TTC549 (cell line): ENCODE data around the gene MPEG1.

Experiments used
- FAIRE-seq: peaks from 2 replicates; lab custom pipeline; 2012; peaks lifted over from hg19 to GRCh38; lab: Jason Lieb, UNC

MPEG1 gene

DNA sequence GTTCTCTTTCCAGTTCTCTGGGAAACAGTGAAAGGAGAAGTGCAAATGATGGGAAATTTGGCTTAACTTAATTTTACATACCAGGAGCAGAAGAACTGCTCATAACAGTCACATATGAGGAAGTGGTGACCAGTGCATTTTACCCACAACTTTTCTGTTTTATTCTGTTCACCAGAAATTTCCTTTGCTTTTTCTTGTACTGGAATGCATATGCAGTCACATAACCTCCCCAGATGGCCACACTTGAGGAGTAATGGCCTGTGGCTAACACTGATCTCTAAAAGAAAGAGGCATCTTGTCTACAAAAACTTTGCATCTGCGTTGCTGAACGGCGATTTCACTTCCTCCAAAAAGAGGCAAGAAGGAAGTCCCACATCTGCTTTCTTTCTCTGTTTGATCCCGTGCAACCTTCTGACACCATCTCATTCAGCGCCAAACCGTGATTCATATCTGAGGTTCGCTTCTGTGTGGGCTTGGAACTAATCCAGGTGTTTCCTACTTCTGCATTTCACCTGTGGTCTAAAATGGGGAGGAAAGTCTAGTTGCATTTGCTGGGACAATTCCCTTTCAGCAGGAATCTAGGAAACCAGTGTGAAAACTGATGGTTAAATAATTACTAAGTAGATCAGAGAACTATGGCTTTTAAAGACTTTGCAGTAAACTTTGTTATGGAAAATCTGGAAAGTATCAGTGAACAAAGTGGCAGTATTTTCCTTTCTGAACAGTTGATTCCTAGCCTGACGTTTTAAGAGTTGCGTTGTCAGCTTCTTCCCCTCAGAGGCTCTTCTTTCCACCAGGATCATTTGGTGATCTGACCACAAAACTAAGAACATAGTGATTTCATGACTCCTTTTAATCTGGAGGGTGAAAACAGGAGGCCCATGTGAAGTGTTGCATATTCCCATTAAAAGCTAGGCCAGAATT lies 4.2 kb upstream of the MPEG1 start:
- no peak for FAIRE-seq

DNA sequence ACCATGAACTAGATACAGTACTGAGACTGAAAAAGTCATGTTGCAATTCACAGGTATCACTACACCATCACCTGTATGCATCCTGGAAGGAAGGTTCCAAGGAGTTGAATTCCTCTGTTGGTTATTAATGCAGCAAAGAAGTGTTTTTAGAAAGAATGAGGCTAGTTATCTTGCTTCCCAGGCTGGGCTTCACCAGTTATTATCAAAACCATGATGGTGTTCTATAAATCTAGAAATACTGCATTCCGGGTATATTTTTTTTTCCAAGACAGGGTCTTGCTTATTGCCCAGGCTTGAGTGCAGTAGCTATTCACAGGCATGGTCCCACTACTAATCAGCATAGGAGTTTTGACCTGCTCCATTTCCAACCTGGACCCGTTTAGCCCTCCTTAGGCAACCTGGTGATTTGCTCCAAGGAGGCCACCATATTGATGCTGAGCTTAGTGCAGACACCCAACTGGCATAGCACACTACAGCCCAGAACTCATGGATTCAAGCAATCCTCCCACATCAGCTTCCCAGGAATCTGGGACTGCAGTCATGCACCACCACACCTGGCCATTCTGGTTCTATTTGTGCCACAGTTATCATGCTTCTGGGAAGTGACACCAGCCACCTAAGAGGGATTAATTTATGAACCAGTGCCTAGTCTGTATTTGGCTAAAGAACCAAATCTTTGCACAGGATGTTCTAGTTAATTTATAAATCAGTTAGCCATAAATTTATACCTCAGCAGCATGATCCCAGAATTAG lies 1.6 kb upstream of the MPEG1 start:
- no peak for FAIRE-seq

DNA sequence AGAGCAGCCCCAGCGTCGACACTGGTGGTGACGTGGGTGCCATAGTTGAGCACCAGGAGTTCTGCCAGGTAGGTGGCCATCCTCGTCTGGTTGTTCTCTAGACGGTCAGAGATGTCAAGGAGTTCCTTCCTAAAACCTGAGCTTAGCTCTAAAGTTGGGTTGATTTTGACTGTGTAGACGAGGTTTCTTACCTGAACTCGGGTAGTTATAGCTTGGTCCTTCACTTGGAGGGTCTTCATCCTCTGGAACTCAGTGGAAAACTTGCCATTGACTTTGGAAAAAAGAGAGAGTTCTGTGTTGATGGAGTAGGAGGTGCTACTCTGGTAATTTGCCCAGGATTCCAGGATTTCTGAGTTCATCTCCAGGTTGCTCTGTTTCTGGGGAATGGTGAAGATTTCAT lies 505 bp downstream of the MPEG1 start:
- FAIRE-seq: no peak

DNA sequence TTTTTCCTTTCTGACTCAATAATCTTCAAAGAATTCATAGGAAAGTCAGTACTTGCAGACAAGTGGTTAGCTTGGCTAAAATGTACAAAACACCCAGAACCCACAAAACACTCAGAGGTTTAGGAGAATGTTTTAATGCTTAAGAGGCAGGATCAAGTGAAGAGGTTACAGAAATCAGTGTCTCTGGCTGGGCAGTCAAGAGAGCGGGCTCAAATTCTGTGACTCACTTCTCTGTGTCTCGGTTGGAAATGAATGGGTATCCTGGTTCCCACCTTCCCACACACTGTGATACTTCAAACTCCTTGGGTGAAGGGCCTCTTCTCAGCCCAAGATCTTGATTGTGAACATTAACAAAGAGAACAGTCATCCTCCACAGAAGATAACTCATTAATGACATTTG lies 3.8 kb downstream of the MPEG1 start:
- no peak for FAIRE-seq

GRCh38 chr11:59207988-59208451 lies 4.7 kb downstream of the MPEG1 start:
- FAIRE-seq: no peak

DNA sequence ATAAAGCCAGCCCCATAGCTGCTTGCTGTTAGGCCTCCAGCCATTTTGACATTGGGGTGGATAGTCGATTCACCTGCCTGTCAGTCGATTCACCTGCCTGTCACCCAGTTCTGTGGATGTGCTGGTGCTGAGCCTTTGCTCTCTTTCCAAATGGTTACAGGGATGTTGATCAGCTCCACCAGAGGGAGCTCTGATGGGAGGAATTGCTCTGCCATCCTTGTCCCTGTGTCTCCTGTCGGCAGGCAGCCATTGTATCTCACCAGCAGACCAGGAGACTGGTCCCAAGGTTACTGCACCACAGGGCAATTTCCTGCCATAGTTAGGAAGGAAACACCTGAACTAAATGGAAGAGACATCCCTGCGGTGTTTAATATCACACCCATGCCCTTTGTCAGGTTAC lies 6.1 kb downstream of the MPEG1 start:
- FAIRE-seq: no peak

- no peak for FAIRE-seq
These were observed 7.1 kb downstream of the MPEG1 start for GRCh38 chr11:59205648-59206047.

- FAIRE-seq: no peak
These were observed 8.0 kb downstream of the MPEG1 start for GRCh38 chr11:59204746-59205145.

- FAIRE-seq: no peak
These were observed 11.4 kb downstream of the MPEG1 start for GRCh38 chr11:59201353-59201752.

DNA sequence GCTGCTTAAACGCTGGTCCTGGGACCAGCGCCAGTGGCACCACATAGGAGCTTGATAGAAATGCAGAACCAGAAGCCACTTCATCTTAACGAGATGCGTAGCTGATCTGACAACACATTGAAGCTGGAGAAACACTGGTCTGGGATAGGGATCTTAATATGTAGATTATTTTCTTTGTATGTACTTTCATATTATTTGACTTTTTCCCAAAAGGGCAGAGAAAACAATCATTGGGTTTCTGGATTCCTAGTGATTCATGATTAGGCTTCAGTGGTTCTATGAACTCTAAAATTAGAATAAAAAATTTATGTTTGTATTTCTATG lies 12.3 kb downstream of the MPEG1 start:
- no peak for FAIRE-seq

GRCh38 chr11:59199546-59200422 lies 12.9 kb downstream of the MPEG1 start:
- no peak for FAIRE-seq

DNA sequence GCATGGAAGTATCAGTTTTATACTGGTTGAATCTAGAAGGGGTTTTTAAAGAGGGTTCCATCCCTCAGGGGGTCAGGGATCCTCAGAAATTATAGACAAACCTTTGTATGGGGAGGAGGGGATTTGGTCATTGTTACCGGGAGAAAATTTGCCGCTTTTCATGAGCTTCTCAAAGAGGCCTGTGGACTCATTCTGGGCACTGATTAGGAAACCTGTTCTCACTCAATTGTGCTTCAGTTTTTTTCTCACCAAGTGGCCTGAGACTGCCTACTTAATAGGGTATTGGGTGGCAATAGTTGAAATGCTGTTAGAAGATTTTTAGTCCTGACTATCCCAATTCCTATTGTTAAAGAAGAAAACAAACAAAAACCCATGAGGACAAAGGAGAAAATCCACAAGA lies 14.0 kb downstream of the MPEG1 start:
- no peak for FAIRE-seq

DNA sequence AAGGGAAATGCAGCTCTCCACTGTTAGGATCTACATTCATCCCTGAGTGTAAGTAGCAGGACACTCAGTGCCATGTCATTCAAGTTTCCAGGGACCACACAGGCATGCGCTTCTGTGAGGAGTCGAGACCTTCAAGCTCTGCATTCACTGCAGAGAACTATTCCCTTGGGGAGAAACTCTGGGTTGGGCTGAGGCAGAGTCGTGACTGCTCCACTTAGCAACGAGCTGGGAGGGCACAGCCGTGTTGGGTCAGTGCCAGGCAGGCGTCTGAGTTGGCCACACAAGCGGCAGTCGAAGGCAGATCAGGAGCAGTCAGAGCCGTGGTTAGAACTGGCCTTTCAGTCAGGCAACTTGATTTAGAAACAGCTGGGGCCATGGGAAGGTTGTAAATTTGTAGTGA lies 14.7 kb downstream of the MPEG1 start:
- FAIRE-seq: no peak

- no peak for FAIRE-seq
These were observed 15.9 kb downstream of the MPEG1 start for GRCh38 chr11:59196777-59197176.

GRCh38 chr11:59195586-59195985 lies 17.1 kb downstream of the MPEG1 start:
- no peak for FAIRE-seq

GRCh38 chr11:59193587-59194130 lies 19.1 kb downstream of the MPEG1 start:
- no peak for FAIRE-seq

GRCh38 chr11:59192446-59193020 lies 20.2 kb downstream of the MPEG1 start:
- no peak for FAIRE-seq

DNA sequence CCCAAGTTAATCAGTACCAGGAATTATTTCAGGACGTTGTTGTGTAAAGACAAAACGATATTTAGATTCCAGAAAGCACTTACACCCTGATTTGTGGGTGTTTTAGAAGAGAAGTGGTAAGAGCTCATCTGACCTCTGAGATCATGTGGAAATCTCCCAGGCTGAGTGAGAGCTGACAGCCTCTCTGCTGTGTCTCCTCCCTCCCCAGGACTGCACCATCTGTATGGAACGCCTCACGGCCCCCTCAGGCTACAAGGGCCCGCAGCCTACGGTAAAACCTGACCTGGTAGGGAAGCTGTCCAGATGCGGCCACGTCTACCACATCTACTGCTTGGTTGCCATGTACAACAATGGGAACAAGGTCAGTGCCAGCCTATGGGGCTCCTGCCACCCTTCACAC lies 20.8 kb downstream of the MPEG1 start:
- no peak for FAIRE-seq

DNA sequence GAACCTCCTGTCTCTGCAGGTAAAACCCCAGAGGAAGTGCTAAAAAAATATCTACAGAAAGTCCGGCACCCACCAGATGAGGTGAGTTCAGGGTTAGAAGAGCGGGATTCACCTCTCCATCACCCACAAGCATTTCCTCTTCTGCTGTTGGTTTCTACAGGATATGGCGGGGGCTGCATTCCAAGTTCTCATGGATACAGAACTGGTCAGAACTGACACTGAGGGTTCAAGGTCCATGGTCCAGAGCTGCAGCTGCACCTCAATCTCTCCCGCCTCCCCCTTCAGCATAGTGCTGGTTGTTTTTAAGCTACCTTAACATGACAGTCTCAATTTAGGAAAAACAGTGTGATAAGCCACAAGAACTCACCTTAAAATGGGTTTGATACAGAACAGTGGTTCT lies 21.6 kb downstream of the MPEG1 start:
- FAIRE-seq: no peak

DNA sequence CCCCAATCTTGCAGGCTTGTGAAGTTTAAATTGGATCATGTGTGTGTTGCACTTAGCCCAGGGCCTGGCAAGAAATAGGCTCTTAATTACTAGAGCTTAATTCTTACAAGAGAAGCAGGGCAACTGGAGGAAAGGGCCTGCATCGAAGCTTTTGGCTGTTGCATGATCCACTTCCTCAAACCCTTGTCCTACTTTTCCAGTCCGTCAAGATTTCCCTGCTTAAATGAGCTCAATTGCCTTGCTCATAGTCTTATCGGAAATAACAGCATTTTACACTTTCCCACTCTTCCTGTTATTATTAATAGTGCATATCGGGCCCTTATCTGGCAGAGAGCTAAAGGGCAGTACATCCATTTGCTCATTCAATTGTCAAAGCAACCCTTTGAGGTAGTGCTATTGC lies 22.7 kb downstream of the MPEG1 start:
- no peak for FAIRE-seq

- no peak for FAIRE-seq
These were observed 23.8 kb downstream of the MPEG1 start for GRCh38 chr11:59188954-59189353.

DNA sequence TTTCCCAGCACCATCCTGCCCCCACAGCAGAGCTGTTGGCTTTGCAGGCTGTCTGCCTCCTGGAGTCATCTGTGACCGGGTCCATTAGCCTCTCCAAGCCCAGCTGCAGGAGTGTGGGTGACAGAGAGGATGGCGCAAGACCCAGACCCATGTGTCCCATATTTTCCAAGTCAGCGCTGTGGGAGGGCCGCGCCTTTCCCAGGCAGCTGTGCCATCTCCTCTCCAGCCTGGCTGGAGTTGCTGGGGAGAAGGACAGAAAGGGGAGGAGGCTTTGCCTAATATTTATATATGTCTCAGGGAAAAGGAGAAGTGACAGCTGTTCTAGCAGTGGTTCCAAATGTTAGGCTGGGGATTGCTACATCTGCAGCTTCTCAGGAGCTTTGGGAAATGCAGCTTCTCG lies 25.1 kb downstream of the MPEG1 start:
- FAIRE-seq: no peak
